ENCODE results near the gene SH3BP2.

SH3BP2 gene

DNA sequence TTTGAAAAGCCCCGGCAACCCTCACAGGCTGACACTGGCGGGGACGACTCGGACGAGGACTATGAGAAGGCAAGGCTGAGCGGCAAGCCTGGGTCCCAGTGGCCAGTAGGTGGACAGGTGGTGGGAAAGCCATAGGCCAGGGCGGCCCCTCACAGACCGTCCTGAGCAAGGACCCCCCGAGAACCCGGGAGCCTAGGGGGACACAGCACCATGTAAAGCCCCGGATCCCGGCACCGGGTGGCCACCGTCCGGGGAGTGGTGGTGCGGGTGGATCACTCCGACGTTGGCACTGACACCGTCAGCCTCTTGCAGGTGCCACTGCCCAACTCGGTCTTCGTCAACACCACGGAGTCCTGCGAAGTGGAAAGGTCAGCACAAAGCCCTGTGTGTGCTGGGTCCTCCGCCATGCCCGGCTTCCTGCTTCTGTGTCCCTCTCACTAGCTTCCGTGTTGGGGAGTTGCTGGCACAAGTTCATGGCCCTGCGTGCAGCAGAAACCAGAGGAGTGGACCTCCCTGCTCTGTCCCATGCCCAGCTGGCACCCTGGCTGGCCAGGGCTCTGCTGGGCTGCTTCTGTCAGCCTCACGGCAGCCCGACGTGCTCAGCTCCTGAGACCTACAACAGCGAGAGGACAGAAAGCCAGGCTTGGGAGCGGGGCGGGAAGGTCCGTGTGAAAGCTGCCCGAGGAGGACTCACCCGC, 38.9 kb downstream of the SH3BP2 start:
- no peak for FAIRE-seq

DNA sequence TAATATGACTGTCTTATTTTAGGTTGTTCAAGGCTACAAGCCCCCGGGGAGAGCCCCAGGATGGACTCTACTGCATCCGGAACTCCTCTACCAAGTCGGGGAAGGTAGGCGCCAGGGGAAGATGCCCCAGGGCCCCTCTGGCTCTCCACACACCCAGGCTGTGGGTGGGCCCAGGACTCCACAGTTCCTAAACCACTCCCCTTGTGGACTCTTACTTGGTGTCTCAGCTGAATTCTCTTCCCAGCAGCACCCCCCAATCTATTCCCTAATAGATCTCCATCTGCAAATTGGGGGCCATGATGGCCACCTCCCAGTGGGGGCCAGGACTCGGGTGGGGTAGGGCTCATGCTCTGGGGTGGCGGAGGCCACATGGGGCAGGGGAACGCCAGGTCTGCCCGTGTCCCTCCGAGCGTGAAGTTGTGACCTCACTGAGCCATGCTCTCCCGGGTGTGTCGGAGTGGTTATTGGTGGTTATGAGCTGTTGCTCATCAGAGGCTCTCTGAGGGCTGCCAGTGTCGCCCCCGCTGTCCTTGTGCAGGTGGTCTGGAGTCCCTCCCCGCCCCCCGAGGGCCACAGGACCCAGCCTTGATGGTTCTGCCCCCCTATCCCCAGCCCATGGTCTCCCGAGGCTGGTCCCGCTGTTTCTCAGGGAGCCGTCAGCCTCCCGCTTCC, 39.6 kb downstream of the SH3BP2 start:
- DNase-seq (ENCODE audit: low spot score) (no peak), FAIRE-seq (no peak)

More for the DNA sequence above, 38.9 kb downstream of the SH3BP2 start:
- no peak for DNase-seq (ENCODE audit: low spot score)

DNA sequence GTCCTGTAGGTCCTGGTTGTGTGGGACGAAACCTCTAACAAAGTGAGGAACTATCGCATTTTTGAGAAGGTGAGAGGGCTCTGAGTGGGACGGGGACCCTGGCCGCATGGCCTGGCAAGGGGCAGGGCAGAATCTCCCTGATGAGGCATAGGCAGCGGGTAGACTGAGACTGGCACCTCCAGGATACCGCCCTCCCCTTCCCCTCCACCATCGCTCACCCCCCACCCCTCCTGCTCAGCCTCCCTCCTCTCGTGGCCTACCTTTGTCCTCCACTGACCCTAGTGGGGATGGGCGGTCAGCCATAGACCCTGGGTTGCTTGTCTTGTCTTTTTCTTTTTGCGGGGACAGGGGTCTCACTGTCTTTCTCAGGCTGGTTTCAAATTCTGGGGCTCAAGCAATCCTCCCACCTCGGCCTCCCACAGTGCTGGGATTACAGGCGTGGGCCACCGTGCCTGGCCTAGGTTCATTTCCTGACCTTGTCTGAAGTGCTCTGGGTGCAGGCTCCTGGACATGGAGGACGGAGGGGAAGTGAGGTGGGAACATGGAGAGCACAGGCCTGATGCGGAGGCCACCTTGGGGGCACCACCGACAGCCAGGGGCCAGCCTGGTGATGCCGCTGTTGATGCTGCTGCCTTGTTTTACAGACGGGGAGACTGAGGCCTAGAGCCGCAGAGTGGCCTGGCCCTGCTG, 40.2 kb downstream of the SH3BP2 start:
- FAIRE-seq (no peak), DNase-seq (ENCODE audit: low spot score) (no peak)

DNA sequence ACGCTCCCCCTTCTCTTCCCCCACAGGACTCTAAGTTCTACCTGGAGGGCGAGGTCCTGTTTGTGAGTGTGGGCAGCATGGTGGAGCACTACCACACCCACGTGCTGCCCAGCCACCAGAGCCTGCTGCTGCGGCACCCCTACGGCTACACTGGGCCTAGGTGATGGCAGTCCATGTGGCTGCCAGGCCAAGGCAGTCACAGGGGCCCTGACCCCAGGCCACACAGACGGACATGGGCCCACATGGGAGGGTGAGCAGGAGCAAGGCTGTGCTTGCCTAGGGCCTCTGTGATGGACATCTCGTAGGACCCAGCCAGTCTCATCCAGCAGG, 40.8 kb downstream of the SH3BP2 start:
- FAIRE-seq (no peak), DNase-seq (ENCODE audit: low spot score) (no peak)

DNA sequence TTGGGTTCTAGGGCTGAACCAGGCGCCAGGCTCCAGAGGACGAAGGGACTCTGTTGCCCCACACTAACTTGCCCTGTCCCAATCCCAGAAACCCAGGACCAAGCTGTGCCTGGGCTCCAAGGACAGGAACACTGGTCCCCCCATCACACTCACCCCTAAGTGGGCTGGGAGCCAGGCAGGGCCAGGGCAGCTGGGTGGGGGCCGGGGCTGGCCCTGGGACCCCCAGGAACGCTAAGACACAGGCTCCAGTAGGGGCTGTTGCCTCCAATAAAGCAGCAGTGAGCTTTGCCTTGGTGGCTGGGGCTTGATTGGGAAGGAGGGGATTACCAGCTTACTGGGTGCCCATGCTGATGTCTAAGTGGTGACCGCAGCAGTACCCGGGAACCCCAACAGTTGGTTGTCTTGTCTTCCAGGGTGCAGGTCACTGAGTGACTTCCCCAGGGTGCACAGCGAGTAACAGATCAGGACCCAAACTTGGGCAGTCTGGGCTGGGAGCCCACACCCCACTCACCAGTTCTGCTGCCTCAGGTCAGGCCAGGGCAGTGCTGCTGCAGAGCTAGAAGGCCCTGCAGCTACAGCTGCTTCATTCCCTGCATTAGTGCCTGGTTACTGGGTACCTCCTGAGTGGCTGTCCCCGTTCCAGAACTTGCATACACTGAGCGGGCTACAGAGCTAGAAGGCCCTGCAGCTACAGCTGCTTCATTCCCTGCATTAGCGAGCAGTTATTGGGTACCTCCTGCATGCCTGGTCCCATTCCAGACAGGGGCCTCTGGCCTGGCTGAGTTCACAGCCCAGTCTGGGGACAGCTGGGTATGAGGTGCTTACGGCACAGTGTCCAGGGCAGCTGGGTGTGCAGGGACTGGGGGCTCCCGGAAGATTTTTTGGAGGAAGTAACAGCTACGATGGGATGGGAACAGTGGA, 41.4 kb downstream of the SH3BP2 start:
- DNase-seq (ENCODE audit: low spot score) (no peak), FAIRE-seq (no peak)

DNA sequence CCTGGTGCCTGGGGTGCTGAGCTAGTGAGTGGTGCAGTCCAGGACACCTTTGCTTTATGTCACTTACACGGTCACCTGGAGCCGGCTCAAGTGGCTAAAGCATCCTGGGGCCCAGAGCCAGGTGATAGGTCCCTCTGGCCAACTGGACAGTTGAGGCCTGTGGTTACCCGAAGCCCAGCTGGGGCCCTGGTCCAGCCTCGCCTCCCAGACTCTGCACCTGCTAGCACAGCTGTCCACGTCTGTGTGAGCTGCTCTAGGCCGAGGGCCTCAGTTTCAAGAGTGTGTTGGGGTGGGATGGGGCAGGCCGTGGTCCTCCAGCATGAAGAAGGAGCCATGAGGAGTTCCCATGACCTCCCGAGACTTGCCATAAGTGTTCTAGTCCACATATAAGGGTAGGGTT, 43.1 kb downstream of the SH3BP2 start:
- DNase-seq (ENCODE audit: low spot score) (no peak), FAIRE-seq (no peak)

DNA sequence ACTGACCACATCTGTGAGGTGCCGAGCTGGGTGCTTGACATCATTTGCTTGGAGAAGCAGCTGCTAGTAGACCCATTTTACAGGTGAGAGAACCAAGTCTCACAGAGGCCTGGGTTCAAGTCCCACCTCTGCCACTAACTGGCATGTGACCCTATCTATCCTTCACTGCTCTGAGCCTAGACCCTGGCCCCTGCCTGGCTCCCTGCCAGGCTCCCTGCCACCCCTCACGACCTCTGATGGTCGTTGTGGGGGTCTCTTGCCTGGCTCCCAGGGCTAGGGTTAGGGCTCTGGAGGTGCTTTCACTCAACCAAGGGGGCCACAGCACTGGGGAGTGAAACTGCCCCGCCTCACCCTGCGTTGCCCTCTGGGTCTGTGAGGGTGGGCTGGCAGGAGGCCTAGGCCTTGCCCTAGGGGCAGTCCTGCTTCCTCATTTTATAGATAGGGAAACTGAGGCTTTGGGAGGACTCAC, 43.5 kb downstream of the SH3BP2 start:
- FAIRE-seq (no peak), DNase-seq (ENCODE audit: low spot score) (no peak)

DNA sequence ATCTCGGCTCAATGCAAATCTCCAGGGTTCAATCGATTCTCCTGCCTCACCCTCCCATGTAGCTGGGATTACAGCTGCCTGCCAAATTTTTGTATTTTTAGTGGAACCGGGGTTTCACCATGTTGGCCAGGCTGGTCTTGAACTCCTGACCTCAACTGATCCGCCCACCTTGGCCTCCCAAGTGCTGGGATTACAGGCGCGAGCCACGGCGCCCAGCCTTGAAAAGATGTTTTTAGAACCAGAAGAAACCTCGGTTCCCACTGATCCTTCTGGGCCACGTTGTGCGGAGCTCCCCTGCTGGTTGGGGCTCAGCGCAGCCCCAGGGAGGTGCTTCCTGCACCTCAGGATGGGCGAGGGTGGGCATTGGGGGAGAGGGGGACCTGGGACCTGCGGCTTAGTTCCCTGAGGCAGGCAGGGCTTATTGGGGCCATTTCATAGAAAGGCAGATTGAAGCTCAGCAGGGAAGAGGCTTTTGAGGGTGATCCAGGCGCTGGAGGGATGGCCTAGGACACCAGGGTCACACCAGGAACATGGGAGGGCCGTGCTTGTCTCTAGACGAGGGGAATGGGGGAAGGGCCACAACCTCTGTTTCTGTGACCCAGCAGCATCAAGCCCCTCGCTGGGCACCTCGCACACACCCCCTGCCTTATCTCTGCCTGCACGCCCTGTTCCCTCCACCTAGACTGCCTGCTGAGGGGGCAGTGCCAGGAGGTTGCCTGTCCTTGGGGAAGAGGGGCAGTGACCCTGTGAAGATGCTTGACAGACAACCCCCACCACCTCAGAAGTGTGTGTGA, 44.4 kb downstream of the SH3BP2 start:
- FAIRE-seq, result no peak

DNA sequence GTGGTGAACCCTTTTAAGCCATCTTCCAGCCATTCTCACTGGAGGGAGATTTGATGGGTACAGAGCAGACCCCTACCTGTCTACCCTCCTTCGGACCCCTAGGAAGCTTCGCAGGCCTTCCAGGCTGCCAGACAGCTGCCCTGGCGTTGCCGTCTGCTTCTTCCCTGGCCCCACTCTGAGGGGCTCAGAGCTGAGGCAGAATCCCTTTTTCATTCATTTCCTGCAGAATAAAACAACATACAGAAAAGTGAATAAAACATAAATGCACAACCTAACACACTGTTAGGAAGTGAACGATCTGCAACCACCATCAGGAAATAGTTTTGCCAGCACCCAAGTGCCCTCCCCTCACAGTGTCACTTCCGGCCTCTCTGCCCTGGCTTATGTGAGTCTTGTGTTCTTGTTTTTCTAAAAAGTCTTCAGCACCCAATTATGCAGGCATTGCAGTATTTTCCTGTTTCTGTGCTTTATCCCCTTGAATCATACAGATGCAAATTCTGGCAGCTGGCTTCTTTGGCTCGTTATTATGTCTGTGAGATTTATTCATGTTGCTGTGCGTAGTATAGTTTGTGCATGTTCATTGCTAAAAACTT, 45.1 kb downstream of the SH3BP2 start:
- no peak for FAIRE-seq
- no peak for DNase-seq (ENCODE audit: low spot score)

More for the DNA sequence above, 44.4 kb downstream of the SH3BP2 start:
- no peak for DNase-seq (ENCODE audit: low spot score)

DNA sequence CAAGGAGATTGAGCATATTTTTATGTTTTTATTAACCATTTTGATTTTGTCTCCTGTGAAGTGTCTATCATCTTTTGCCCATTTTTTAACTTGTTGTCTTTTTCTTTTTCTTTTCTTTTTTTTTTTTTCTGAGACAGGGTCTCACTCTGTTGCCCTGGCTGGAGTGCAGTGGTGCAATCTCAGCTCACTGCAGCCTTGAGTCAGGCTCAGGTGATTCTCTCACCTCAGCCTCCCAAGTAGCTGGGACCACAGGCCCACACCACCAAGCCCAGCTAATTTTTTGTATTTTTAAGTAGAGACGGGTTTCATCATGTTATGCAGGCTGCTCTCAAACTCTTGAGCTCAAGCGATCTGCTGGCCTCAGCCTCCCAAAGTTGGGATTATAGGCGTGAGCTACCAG, 46.2 kb downstream of the SH3BP2 start:
- DNase-seq (ENCODE audit: low spot score) (no peak), FAIRE-seq (no peak)

DNA sequence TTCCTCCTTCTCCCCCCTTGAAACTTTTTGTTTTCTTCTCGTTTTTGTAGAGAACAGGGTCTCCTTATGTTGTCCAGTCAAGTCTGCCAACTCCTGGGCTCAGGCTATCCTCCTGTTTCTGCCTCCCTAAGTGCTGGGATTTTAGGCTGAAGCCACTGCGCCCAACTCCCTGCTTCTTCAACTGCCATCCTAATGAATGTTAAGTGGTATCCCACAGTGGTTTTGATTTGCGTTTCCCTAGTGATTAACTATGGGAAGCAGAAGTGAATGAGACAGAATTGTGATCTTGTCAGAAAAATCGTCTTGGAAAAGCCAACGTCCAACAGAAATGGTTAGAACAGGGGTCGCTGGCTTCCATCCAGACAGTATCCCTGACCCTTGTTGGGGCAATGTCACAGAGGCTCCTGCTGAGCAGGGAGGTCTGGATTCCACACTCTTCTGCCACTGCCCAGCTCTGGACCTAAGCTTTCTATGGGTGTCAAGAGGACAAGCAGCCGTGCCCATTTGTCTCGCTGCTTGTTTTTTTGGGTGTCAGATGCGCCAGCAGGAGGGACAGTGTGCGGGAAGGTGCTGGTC, 49.9 kb downstream of the SH3BP2 start:
- no peak for DNase-seq (ENCODE audit: low spot score)
- no peak for FAIRE-seq

DNA sequence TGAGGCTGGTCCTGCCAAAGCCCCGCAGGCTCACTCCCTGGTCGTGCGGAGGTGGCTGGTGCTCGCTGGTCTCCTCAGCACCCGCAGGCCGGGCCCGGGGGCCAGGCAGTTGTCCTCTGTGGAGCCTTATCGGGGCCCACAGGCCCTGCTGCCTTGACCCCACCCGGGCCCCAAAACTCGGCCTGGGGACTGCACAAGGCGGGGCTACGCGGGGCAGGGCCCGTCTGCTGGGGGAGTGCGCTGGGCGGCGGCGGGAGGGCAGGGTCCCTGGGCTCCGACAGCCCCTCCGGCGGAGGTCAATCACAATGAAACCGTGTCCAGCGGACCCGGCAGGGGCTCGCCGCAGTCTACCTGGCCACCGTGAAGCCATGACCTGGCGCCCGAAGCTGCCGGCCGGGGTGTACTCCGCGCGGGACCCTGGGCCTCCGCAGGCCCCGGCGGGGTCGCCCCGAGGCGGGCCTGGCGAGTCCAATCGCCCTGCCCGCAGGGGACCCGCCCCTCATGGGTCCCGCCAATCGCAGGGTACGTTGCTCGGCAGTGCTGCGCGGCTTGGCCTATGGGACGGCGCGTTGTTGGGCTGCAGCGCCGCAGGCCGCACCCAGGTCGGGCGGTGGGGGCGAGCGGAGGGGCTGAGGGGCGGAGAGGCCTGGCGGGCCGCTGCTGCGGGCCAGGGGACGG, 50.5 kb downstream of the SH3BP2 start, which contains the start of gene ADD1:
ADD1 (plus strand) TSS at position 582 of the 678 bp plus-strand sequence. CDS start 32,072 bp downstream, outside the sequence.
- FAIRE-seq, result peak; percentile 88
- peak; percentile 98 for DNase-seq (ENCODE audit: low spot score)

DNA sequence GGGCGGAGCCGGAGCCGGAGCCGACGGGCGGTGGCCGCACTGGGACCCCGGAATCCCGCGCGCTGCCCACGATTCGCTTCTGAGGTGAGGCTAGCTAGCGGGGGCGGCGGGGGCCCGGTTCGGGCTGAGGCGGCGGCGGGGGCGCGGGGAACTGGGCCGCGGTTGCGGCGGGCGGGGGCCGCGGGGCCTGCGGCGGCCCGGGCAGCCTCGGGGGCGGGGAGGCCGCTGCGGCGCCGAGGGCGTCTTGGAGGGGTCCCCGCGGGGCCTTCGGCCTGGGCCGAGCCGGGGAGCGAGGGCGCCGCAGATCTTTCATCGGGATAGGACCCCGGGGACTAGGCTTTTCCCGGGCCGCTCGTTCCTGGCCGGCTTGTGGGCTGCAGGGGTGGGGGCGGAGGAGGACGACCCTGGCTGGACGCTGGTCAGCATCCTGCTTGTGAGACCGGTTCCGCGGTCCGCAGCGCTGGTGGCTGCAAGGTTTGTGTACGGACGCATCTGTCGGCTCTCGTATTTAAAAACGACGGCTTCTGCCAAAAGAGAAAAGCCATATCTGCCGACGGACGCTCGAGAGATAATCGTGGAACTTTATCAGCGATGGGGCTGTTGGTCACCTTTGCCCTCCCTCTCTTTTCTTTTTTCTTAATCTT, 51.2 kb downstream of the SH3BP2 start:
- FAIRE-seq (no peak), DNase-seq (ENCODE audit: low spot score) (peak; percentile 17)

DNA sequence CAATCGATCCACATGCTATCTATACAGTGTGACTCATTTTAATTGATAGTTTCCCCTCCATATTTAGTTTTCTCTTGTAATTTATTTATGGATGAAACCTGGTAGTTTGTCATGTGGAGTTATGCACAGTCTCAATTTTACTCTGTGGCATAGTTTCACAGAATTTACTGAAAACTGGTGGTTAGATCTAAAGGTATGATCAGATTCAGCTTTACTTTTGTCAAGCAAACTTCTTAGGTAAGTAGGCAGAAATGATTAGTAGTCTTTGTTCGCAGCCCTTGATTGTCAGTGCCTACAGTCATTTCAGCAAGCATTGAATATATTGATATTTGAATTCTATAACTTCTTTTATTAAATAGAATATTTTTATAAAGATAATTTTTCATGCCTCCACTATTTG, 53.3 kb downstream of the SH3BP2 start:
- FAIRE-seq, result no peak

DNA sequence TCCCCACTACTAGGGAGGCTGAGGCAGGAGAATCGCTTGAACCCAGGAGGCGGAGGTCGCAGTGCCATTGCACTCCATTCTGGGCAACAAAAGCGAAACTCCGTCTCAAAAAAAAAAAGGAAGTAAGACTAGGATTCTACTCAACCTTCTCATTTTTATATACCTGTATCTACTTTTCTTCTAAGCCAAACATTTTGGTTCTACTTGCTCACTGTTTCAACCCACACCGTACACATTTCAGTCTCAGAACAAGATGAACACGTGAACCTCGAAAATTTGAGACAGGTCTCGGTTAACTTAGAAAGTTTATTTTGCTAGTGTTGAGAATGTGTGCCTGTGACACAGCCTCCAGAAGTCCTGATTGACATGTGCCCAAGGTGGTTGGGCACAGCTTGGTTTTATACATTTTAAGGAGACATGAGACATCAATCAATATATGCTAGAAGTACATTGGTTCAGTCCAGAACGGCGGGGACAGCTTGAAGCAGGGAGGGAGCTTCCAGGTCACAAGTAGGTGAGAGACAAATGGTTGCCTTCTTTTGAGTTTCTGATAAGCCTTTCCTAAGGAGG, 54.5 kb downstream of the SH3BP2 start:
- no peak for FAIRE-seq
- no peak for DNase-seq (ENCODE audit: low spot score)

More for the DNA sequence above, 53.3 kb downstream of the SH3BP2 start:
- DNase-seq (ENCODE audit: low spot score), result no peak

DNA sequence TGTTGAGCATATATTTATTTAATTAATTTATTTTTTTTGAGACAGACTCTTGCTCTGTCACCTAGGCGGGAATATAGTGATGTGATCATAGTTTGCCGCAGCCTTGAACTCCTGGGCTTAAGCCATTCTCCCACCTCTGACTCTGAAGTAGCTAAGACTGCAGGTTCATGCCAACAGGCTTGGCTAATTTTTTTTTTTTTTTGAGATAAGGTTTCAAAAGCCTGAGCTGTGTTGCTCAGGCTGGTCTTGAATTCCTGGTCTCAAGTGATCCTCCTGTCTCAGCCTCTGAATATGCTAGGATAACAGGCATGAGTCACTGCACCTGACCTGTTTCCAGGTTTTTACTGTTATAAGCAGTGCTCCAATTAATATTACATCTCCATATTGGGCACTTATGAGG, 55.6 kb downstream of the SH3BP2 start:
- FAIRE-seq, result no peak
- DNase-seq (ENCODE audit: low spot score), result no peak

DNA sequence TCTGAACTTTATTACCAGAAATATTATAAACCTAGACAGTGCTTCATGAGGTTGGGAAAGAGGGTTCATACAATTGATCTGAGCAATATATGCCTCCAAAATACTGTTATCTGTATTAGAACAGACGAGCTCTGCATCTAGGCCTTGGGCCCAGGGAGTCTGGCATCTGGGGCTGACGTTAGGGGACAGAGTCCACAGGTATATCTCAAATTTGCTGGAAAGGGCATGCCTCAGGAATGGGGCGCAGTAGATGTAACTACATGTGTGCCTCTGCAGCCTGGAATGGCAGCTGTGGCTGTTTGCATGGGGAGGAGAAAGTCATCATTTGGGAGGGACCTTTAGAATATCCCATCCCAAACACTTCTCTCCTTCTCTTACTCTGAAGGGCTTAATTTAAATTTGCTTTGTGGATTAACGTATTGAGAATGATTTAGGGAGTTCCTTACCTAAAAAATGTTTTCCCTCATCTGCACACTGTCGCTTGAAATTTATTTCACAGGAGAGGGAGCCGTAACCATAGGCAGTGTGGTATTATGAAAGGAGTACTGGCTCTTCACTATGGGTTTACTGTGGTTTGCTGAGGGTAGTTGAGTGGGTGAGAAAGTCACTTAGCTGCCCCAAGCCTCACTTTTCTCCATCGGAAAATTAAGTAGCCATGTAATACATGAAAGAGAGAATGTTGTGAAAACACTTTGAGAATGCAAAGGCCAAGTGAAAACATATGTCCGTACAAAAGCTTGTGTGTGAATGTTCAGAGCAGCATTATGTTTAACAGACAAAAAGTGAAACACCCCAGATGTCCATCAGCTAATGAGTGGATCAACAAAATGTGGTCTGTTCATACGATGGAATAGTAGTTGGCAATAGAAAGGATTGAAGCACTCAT, 56.6 kb downstream of the SH3BP2 start:
- DNase-seq (ENCODE audit: low spot score) (no peak), FAIRE-seq (no peak)

Measured in urothelium cell line (cell line).